Dermis lymphatic vessel endothelial cell (primary cell): Measurements from ENCODE around the gene FUCA2. TPM values are rescaled to one million over a fixed set of nuclear protein-coding genes. Genes with fewer than 3 reads are reported as not detected.

Experiments used
- total RNA-seq: library from RNA; depleted of rRNA; stranded (reverse); fragments of >200 nt; gene quantifications from 2 replicates; pipeline ENCODE4 v1.2.1, GENCODE V29; 2014

FUCA2 gene
- total RNA-seq, result 36.4 and 36.8 TPM in 2 replicates

DNA sequence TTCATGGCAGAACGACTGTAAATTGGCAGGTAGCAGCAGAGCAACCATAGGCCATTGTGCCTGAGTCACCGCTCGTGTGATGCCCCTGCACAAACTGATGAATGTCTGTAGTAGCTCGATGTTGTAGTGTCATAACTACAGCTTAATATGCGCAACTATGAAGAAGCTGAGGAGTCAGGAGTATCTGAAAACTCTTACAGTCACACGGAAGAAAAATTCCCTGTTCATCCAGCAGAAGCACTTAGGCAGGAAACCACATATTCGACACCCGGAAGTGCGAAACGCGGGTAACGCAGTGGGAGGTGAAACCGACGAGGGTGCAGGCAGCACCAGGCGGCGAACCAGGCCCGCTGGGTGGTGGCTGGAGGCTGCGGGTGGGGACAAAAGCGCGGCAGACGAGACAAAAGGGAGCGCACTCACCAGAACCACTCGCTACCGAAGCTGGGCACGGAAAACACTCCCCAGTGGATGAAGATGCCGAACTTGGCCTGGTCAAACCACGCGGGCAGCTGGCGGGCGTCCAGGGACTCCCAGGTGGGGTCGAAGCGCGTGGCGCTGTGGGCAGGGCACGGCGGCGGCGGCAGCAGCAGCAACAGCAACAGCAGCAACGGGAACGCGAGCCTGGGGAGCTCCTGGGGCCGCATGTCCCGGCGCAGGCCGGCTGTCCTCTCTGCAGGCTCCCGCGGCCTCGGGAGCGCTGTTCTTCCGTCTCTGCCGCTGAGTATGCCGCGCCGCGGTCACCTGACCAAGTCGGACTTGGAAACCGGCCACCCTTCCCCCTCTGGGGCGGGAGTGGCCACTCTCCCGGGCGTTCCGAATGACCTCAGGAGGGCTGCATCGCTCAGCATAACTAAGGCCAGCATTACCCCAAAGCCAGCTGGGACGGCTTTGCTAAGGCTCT is at the start of gene FUCA2:
FUCA2 (minus strand) TSS at position 730 of the 901 bp plus-strand sequence; CDS start at position 644, 86 bp downstream.

GRCh38 chr6:143450453-143451371 is 60.8 kb downstream of the FUCA2 start, which contains the start of the genes ADAT2 and PEX3:
TSS of gene ADAT2 (minus strand) at chr6:143450695. CDS start at chr6:143450658, 37 bp downstream.
TSS of gene PEX3 (plus strand) at chr6:143450805. CDS start at chr6:143451043, 238 bp downstream.

Other genes starting within 250 kb of the FUCA2 start
- gene ADAT2, start 61.0 kb downstream of the FUCA2 start, total RNA-seq, result 2.3 and 4.0 TPM in 2 replicates
- 15.2 and 15.7 TPM in 2 replicates for gene PEX3, start 60.9 kb downstream of the FUCA2 start, total RNA-seq
- 208 and 246 TPM in 2 replicates for gene PHACTR2, start 166.2 kb upstream of the FUCA2 start, total RNA-seq